Right ventricle myocardium superior (tissue), 1 donor: ENCODE data around the gene C20orf144. TPM values are rescaled to one million over a fixed set of nuclear protein-coding genes. Genes with fewer than 3 reads are reported as not detected.
"Not testable (repeated sequence)": the region's sequence is repeated elsewhere in the genome, so short reads cannot be mapped to it uniquely, and the experiment has no call there.

Experiments used
- ATAC-seq: fragments of 200-7000 bp; cut with Tn5 transposase; one replicate; pipeline ENCODE4 v1.9.1; 2020; ENCODE audit warnings: mild to moderate bottlenecking; ENCODE audit not compliant: poor library complexity
- DNase-seq: peaks from one replicate; pipeline ENCODE4 v3.0.0-alpha.2; 2020
- intact Hi-C: fragments of 100-400 bp; cut with DNase I; formaldehyde crosslinking; loops from one replicate; pipeline ENCODE4 v1.11.2; 2022
- total RNA-seq: library from RNA; stranded (reverse); fragmentation: NEBNext Ultra II Directional; extraction: Animal tissue kit (Norgen Biotek cat#: 25700); gene quantifications from one replicate; pipeline ENCODE4 v1.2.1, GENCODE V29; 2021
- donor health status: DM: no; HTN: yes; CAD: no; lungs with severe emphysema.

The C20orf144 gene
- total RNA-seq, 1 donor from 2014 or later, result not detected

GRCh38 chr20:33686100-33686983 is 24.2 kb downstream of the C20orf144 start, which contains the start of gene E2F1:
Gene E2F1 (minus strand): TSS chr20:33686385. CDS start chr20:33686264, 121 bp downstream.
- DNase-seq (peak; percentile 98), ATAC-seq (peak; percentile 99)
- intact Hi-C loops, result no loop called here

- ATAC-seq (no peak), DNase-seq (no peak)
- intact Hi-C loops, result no loop called here
These were observed 24.8 kb downstream of the C20orf144 start for GRCh38 chr20:33686984-33687366.

GRCh38 chr20:33687370-33687915 is 25.3 kb downstream of the C20orf144 start:
- intact Hi-C loops, result no loop called here
- DNase-seq (no peak), ATAC-seq (no peak)

- no peak for DNase-seq
- intact Hi-C loops, result no loop called here
- ATAC-seq, result no peak
These were observed 26.1 kb downstream of the C20orf144 start for GRCh38 chr20:33687993-33688937.

GRCh38 chr20:33688938-33689424 is 26.9 kb downstream of the C20orf144 start:
- DNase-seq (no peak), ATAC-seq (peak; percentile 7)
- intact Hi-C loops, result no loop called here

GRCh38 chr20:33689493-33689892 is 27.4 kb downstream of the C20orf144 start:
- DNase-seq, result no peak
- no peak for ATAC-seq
- intact Hi-C loops, result no loop called here

GRCh38 chr20:33689973-33690372 is 27.8 kb downstream of the C20orf144 start:
- intact Hi-C loops, result no loop called here
- ATAC-seq, result no peak
- DNase-seq, result no peak

GRCh38 chr20:33693289-33693688 is 31.2 kb downstream of the C20orf144 start:
- no peak for ATAC-seq
- no peak for DNase-seq
- intact Hi-C loops, result no loop called here

- DNase-seq, result peak; percentile 73
- ATAC-seq, result peak; percentile 73
- intact Hi-C loops, result no loop called here
These were observed 31.9 kb downstream of the C20orf144 start for GRCh38 chr20:33693741-33694638.

GRCh38 chr20:33694639-33695012 is 32.5 kb downstream of the C20orf144 start:
- intact Hi-C loops, result no loop called here
- ATAC-seq, result no peak
- DNase-seq, result no peak

- DNase-seq, result no peak
- no peak for ATAC-seq
- intact Hi-C loops, result no loop called here
These were observed 34.3 kb downstream of the C20orf144 start for GRCh38 chr20:33696448-33696847.

GRCh38 chr20:33697129-33697528 is 35.0 kb downstream of the C20orf144 start:
- DNase-seq (peak; percentile 70), ATAC-seq (peak; percentile 81)
- intact Hi-C loops, result no loop called here

- intact Hi-C loops, ATAC-seq, DNase-seq: not testable (repeated sequence)
These were observed 36.8 kb downstream of the C20orf144 start for GRCh38 chr20:33698966-33699365.

- DNase-seq, intact Hi-C loops, ATAC-seq: not testable (repeated sequence)
These were observed 38.7 kb downstream of the C20orf144 start for GRCh38 chr20:33700696-33701441.

GRCh38 chr20:33701629-33702450 is 39.7 kb downstream of the C20orf144 start:
- ATAC-seq (no peak), DNase-seq (no peak)
- intact Hi-C loops, result no loop called here

GRCh38 chr20:33702861-33703260 is 40.7 kb downstream of the C20orf144 start:
- ATAC-seq, result peak; percentile 91

More at GRCh38 chr20:33702861-33703260, 40.7 kb downstream of the C20orf144 start:
- intact Hi-C loops, result no loop called here
- peak; percentile 78 for DNase-seq
